Measurements from ENCODE around the gene TNS3. TPM values are rescaled to one million over a fixed set of nuclear protein-coding genes. Genes with fewer than 3 reads are reported as not detected.

Gene TNS3
- total RNA-seq, 1 experiment from 2014 or later, result 533 TPM

- BruUV-seq (replicated peaks), result no TSS peak
- H3K4me1 ChIP-seq (ENCODE audit: control insufficient read depth, insufficient read depth, low read length), result peaks cover 20% of the 10 kb centered on the region
- POLR2A ChIA-PET, result no interaction called here
- no peak for TF ChIP-seq SIN3A (IDR thresholded peaks at IDR 0.05; ENCODE audit: borderline replicate concordance, insufficient read depth, low read depth, low read length)
- TF ChIP-seq, protein P1, sequence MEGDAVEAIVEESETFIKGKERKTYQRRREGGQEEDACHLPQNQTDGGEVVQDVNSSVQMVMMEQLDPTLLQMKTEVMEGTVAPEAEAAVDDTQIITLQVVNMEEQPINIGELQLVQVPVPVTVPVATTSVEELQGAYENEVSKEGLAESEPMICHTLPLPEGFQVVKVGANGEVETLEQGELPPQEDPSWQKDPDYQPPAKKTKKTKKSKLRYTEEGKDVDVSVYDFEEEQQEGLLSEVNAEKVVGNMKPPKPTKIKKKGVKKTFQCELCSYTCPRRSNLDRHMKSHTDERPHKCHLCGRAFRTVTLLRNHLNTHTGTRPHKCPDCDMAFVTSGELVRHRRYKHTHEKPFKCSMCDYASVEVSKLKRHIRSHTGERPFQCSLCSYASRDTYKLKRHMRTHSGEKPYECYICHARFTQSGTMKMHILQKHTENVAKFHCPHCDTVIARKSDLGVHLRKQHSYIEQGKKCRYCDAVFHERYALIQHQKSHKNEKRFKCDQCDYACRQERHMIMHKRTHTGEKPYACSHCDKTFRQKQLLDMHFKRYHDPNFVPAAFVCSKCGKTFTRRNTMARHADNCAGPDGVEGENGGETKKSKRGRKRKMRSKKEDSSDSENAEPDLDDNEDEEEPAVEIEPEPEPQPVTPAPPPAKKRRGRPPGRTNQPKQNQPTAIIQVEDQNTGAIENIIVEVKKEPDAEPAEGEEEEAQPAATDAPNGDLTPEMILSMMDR (IDR thresholded peaks at IDR 0.05), result no peak
- TF ChIP-seq TCF7L2 (IDR thresholded peaks at IDR 0.05; ENCODE audit: low read depth, low read length), result no peak
- TF ChIP-seq REST (IDR thresholded peaks at IDR 0.05; ENCODE audit: insufficient read depth in 1 of 2, low read depth in 2 of 2, low read length in 1 of 2), result no peak
- TF ChIP-seq POLR2AphosphoS5 (IDR thresholded peaks at IDR 0.05; ENCODE audit: low read depth, low read length), result no peak
- no peak overlapping the region for H3K27ac ChIP-seq (ENCODE audit: low read length)
- peaks cover 54% of the 10 kb centered on the region for H3K36me3 ChIP-seq (ENCODE audit: control insufficient read depth, insufficient read depth, low read length)
- DNase-seq (ENCODE audit: low read depth, low spot score) (no peak), ATAC-seq (no peak)
- in situ Hi-C loops (cut with HindIII; ENCODE audit: low pct_unique_long_range_greater_than_20kb, low sequenced_read_pairs), result no loop called here
- no peak overlapping the region for H3K4me3 ChIP-seq (ENCODE audit: low read depth in 2 of 2, low read length in 2 of 2)
- intact Hi-C loops (cut with micrococcal nuclease; ENCODE audit: unreplicated experiment), result no loop called here
- CTCF ChIA-PET, result no interaction called here
- H3K27me3 ChIP-seq (ENCODE audit: control insufficient read depth, insufficient read depth, low read length), result no peaks in the 10 kb centered on the region
- no peaks in the 10 kb centered on the region for H3K9me3 ChIP-seq (ENCODE audit: control insufficient read depth, insufficient read depth, low read depth, low read length)
Observed at GRCh38 chr7:47390914-47391313, 191.0 kb downstream of the TNS3 start.

- CTCF ChIA-PET, result no interaction called here
- TF ChIP-seq, protein P1 (IDR thresholded peaks at IDR 0.05), result no peak
- no peak for TF ChIP-seq REST (IDR thresholded peaks at IDR 0.05; ENCODE audit: insufficient read depth in 1 of 2, low read depth in 2 of 2, low read length in 1 of 2)
- Histone ChIP-seq H3K4me1 (ENCODE audit: control insufficient read depth, insufficient read depth, low read length) (peaks cover 28% of the 10 kb centered on the region), H3K36me3 (ENCODE audit: control insufficient read depth, insufficient read depth, low read length) (peaks cover 54% of the 10 kb centered on the region), H3K9me3 (ENCODE audit: control insufficient read depth, insufficient read depth, low read depth, low read length) (no peaks in the 10 kb centered on the region), H3K27me3 (ENCODE audit: control insufficient read depth, insufficient read depth, low read length) (no peaks in the 10 kb centered on the region), H3K27ac (ENCODE audit: low read length) (no peak overlapping the region), H3K4me3 (ENCODE audit: low read depth in 2 of 2, low read length in 2 of 2) (no peak overlapping the region)
- intact Hi-C loops (cut with micrococcal nuclease; ENCODE audit: unreplicated experiment) (no loop called here), in situ Hi-C loops (cut with HindIII; ENCODE audit: low pct_unique_long_range_greater_than_20kb, low sequenced_read_pairs) (no loop called here)
- ATAC-seq, result peak; percentile 15; the same call in 1 of the 2 replicates
- POLR2A ChIA-PET, result no interaction called here
- BruUV-seq (replicated peaks), result no TSS peak
- DNase-seq (ENCODE audit: low read depth, low spot score), result no peak
Observed at GRCh38 chr7:47389923-47390630, 191.8 kb downstream of the TNS3 start.
